Neuronal stem cell (in vitro differentiated cells): ENCODE measurements around the gene CSRNP2.
A peak's percentile ranks its signal among the peaks of the same experiment; 100 is the strongest.

Source experiments
- DNase-seq: peaks from one replicate; pipeline ENCODE4 v3.0.0-alpha.2; 2013; ENCODE audit warnings: low spot score
- H2AFZ ChIP-seq: one replicate; pipeline ENCODE4 v1.6.1; 2013; ENCODE audit warnings: mild to moderate bottlenecking, low read length, inconsistent platforms
- H2AK5ac ChIP-seq: 2 replicates; pipeline ENCODE4 v1.6.1; 2013; ENCODE audit warnings: low read depth, mild to moderate bottlenecking, inconsistent platforms, low read length, moderate library complexity, mixed read lengths
- H2BK120ac ChIP-seq: 2 replicates; pipeline ENCODE4 v1.6.1; 2013; ENCODE audit warnings: low read depth, mild to moderate bottlenecking, inconsistent platforms, low read length, moderate library complexity, mixed read lengths
- H2BK12ac ChIP-seq: one replicate; pipeline ENCODE4 v1.6.1; 2013; ENCODE audit warnings: low read length, inconsistent platforms
- H2BK15ac ChIP-seq: 2 replicates; pipeline ENCODE4 v1.6.1; 2013; ENCODE audit warnings: mild to moderate bottlenecking, low read length, inconsistent platforms, mixed read lengths
- H2BK5ac ChIP-seq: one replicate; pipeline ENCODE4 v1.6.1; 2013; ENCODE audit warnings: inconsistent platforms, mild to moderate bottlenecking, low read length, moderate library complexity
- H3K14ac ChIP-seq: one replicate; pipeline ENCODE4 v1.6.1; 2013; ENCODE audit warnings: low read length, inconsistent platforms
- H3K18ac ChIP-seq: 2 replicates; pipeline ENCODE4 v1.6.1; 2013; ENCODE audit warnings: low read length, inconsistent platforms
- H3K23ac ChIP-seq: 2 replicates; pipeline ENCODE4 v1.6.1; 2013; ENCODE audit warnings: low read depth, mild to moderate bottlenecking, mixed read lengths, low read length, inconsistent platforms; ENCODE audit not compliant: poor library complexity
- H3K27ac ChIP-seq: replicated peaks from 3 replicates; pipeline ENCODE4 v1.5.1; 2013; ENCODE audit warnings: low read length, inconsistent platforms
- H3K27me3 ChIP-seq, 3 experiments: 2 replicates each; pipeline ENCODE4 v1.6.1; 2013; ENCODE audit warnings: low read length in 3 of 3, mild to moderate bottlenecking in 2 of 3, inconsistent platforms in 1 of 3, low read depth in 1 of 3, mixed read lengths in 1 of 3, moderate library complexity in 1 of 3; ENCODE audit not compliant: control insufficient read depth in 3 of 3, insufficient read depth in 3 of 3
- H3K36me3 ChIP-seq, 2 donors: replicated peaks in 1 of 2; 2 replicates each; pipeline ENCODE4 v1.6.1; 2013; ENCODE audit warnings: low read length in 2 of 2; ENCODE audit not compliant: control insufficient read depth in 2 of 2, insufficient read depth in 2 of 2
- H3K4ac ChIP-seq: 2 replicates; pipeline ENCODE4 v1.6.1; 2013; ENCODE audit warnings: inconsistent platforms, mild to moderate bottlenecking, low read length, moderate library complexity
- H3K4me1 ChIP-seq, 2 donors: 1 replicate in 1 of 2; 2 replicates in 1 of 2; pipeline ENCODE4 v1.6.1; 2013; ENCODE audit warnings: low read length in 2 of 2, low read depth in 1 of 2; ENCODE audit not compliant: control insufficient read depth in 2 of 2, insufficient read depth in 1 of 2
- H3K4me2 ChIP-seq: one replicate; pipeline ENCODE4 v1.6.1; 2013; ENCODE audit warnings: mild to moderate bottlenecking, low read length, inconsistent platforms; ENCODE audit not compliant: insufficient read depth, poor library complexity, severe bottlenecking
- H3K4me3 ChIP-seq, 2 donors: 2 replicates each; pipeline ENCODE4 v1.5.1; 2013; ENCODE audit warnings: low read length in 2 of 2, mild to moderate bottlenecking in 2 of 2, inconsistent platforms in 1 of 2, moderate library complexity in 1 of 2
- H3K79me1 ChIP-seq: one replicate; pipeline ENCODE4 v1.6.1; 2013; ENCODE audit warnings: low read depth, mild to moderate bottlenecking, inconsistent platforms, low read length, moderate library complexity
- H3K9ac ChIP-seq: one replicate; pipeline ENCODE4 v1.6.1; 2013; ENCODE audit warnings: mild to moderate bottlenecking, low read depth, low read length, inconsistent platforms; ENCODE audit not compliant: poor library complexity
- H3K9me3 ChIP-seq, 2 donors: replicated peaks in 1 of 2; 2 replicates each; pipeline versions ENCODE3 to v1.6.1; 2013; ENCODE audit warnings: low read length in 2 of 2, mild to moderate bottlenecking in 2 of 2, inconsistent platforms in 1 of 2, low read depth in 1 of 2, mixed read lengths in 1 of 2, moderate library complexity in 1 of 2; ENCODE audit not compliant: control insufficient read depth in 2 of 2, insufficient read depth in 1 of 2
- H4K8ac ChIP-seq: one replicate; pipeline ENCODE4 v1.6.1; 2013; ENCODE audit warnings: low read depth, mild to moderate bottlenecking, inconsistent platforms, low read length, moderate library complexity
- H4K91ac ChIP-seq: one replicate; pipeline ENCODE4 v1.6.1; 2013; ENCODE audit warnings: low read length, low read depth, mild to moderate bottlenecking, inconsistent platforms; ENCODE audit not compliant: poor library complexity
- WGBS, 2 donors: extraction: QIAGEN DNeasy Blood & Tissue Kit; methylation state at CpG; one replicate each; pipeline ENCODE4 v1.1.7; 2013; ENCODE audit warnings: missing lambda C conversion rate in 2 of 2, mixed read lengths in 1 of 2; ENCODE audit not compliant: insufficient read length in 2 of 2, insufficient replicate concordance in 1 of 2; ENCODE audit errors: extremely low coverage in 2 of 2; 5-methylcytosine and 5-hydroxymethylcytosine counted together

CSRNP2 gene

GRCh38 chr12:51085757-51086156 is 2.4 kb upstream of the CSRNP2 start:
- no peak overlapping the region for H2BK12ac ChIP-seq

GRCh38 chr12:51082561-51083125 is 753 bp downstream of the CSRNP2 start:
- Histone ChIP-seq H2AK5ac (peak overlapping the region; percentile 13), H3K27ac (peak overlapping the region; percentile 93), H3K14ac (peak overlapping the region; percentile 86), H3K4me3 (peak overlapping the region; percentile 90), H3K36me3 (peaks cover 0 to 11% of the 10 kb centered on the region in 2 donors), H3K79me1 (peaks cover 6% of the 10 kb centered on the region), H3K27me3 (no peaks in the 10 kb centered on the region), H3K4me2 (peak overlapping the region; percentile 77), H3K9ac (peak overlapping the region; percentile 98), H3K18ac (peak overlapping the region; percentile 98), H3K4ac (no peak overlapping the region), H4K8ac (no peak overlapping the region), H3K4me1 (peaks cover 0 to 1% of the 10 kb centered on the region in 2 donors), H3K23ac (peak overlapping the region; percentile 99), H2BK5ac (peak overlapping the region; percentile 93), H3K9me3 (no peaks in the 10 kb centered on the region), H2BK12ac (no peak overlapping the region), H4K91ac (no peak overlapping the region), H2BK15ac (no peak overlapping the region), H2BK120ac (peak overlapping the region; percentile 66), H2AFZ (peak overlapping the region; percentile 95)
- no peak for DNase-seq
- WGBS, 2 donors, result 100% methylated on average over 1 of the region's 18 CpGs; no CpG with 5 or more reads in 1 of the 2 donors

More at GRCh38 chr12:51085757-51086156, 2.4 kb upstream of the CSRNP2 start:
- Histone ChIP-seq H3K4me2 (no peak overlapping the region), H2BK15ac (no peak overlapping the region), H3K4ac (no peak overlapping the region), H3K27ac (no peak overlapping the region), H2AK5ac (no peak overlapping the region), H4K8ac (no peak overlapping the region), H3K4me3 (no peak overlapping the region), H3K9me3 (no peaks in the 10 kb centered on the region), H3K36me3 (peaks cover 0 to 10% of the 10 kb centered on the region in 2 donors), H3K27me3 (no peaks in the 10 kb centered on the region), H3K18ac (no peak overlapping the region), H3K14ac (no peak overlapping the region), H3K9ac (no peak overlapping the region), H3K4me1 (peaks cover 0 to 1% of the 10 kb centered on the region in 2 donors), H2BK5ac (no peak overlapping the region), H3K23ac (no peak overlapping the region), H2BK120ac (no peak overlapping the region), H2AFZ (no peak overlapping the region), H3K79me1 (peaks cover 3% of the 10 kb centered on the region), H4K91ac (no peak overlapping the region)
- no CpG with 5 or more reads among the region's 3 CpGs for WGBS, 2 donors
- DNase-seq, result no peak

- H3K4me1 ChIP-seq, result peaks cover 0 to 1% of the 10 kb centered on the region in 2 donors
- H3K9ac ChIP-seq, result no peak overlapping the region
- no peak overlapping the region for H2BK120ac ChIP-seq
- no peak overlapping the region for H2BK15ac ChIP-seq
- no peaks in the 10 kb centered on the region for H3K27me3 ChIP-seq
- H3K4me3 ChIP-seq, result no peak overlapping the region
- no peak overlapping the region for H2BK5ac ChIP-seq
- H3K18ac ChIP-seq, result no peak overlapping the region
- WGBS, 2 donors, result no CpG with 5 or more reads among the region's 1 CpG
- no peak overlapping the region for H3K4ac ChIP-seq
- H4K8ac ChIP-seq, result no peak overlapping the region
- H3K79me1 ChIP-seq, result peaks cover 6% of the 10 kb centered on the region
- no peak overlapping the region for H4K91ac ChIP-seq
- no peak overlapping the region for H3K4me2 ChIP-seq
- H3K36me3 ChIP-seq, result peaks cover 0 to 14% of the 10 kb centered on the region in 2 donors
- no peak overlapping the region for H2AK5ac ChIP-seq
- no peak overlapping the region for H3K23ac ChIP-seq
- H2AFZ ChIP-seq, result no peak overlapping the region
- no peak for DNase-seq
- no peak overlapping the region for H2BK12ac ChIP-seq
- no peaks in the 10 kb centered on the region for H3K9me3 ChIP-seq
- no peak overlapping the region for H3K27ac ChIP-seq
- H3K14ac ChIP-seq, result no peak overlapping the region
Observed at GRCh38 chr12:51081421-51081820, 2.0 kb downstream of the CSRNP2 start.

GRCh38 chr12:51080136-51080535 is 3.3 kb downstream of the CSRNP2 start:
- H3K27ac ChIP-seq, result no peak overlapping the region
- WGBS, 2 donors, result no CpG with 5 or more reads among the region's 4 CpGs
- peaks cover 8% of the 10 kb centered on the region for H3K79me1 ChIP-seq
- H3K18ac ChIP-seq, result no peak overlapping the region
- no peak overlapping the region for H2AFZ ChIP-seq
- no peak overlapping the region for H2BK12ac ChIP-seq
- H3K4me2 ChIP-seq, result no peak overlapping the region
- H3K14ac ChIP-seq, result no peak overlapping the region
- H3K23ac ChIP-seq, result no peak overlapping the region
- no peak overlapping the region for H2BK120ac ChIP-seq
- no peak overlapping the region for H4K91ac ChIP-seq
- no peak overlapping the region for H2BK15ac ChIP-seq
- peaks cover 0 to 26% of the 10 kb centered on the region in 2 donors for H3K36me3 ChIP-seq
- DNase-seq, result no peak
- H3K9me3 ChIP-seq, result no peaks in the 10 kb centered on the region
- H3K27me3 ChIP-seq, result no peaks in the 10 kb centered on the region
- H2BK5ac ChIP-seq, result no peak overlapping the region
- H3K4ac ChIP-seq, result no peak overlapping the region
- no peak overlapping the region for H2AK5ac ChIP-seq
- H4K8ac ChIP-seq, result no peak overlapping the region
- no peak overlapping the region for H3K9ac ChIP-seq
- H3K4me3 ChIP-seq, result no peak overlapping the region
- H3K4me1 ChIP-seq, result no peaks in the 10 kb centered on the region
